Mucosa of stomach (tissue), 1 donor: ENCODE data around the gene PPP1R1C.

ENCODE experiments used
- H3K27me3 ChIP-seq: one replicate; pipeline ENCODE4 v1.7.0; 2013; ENCODE audit warnings: mild to moderate bottlenecking, low read length; ENCODE audit not compliant: control insufficient read depth, insufficient read depth
- H3K36me3 ChIP-seq: one replicate; pipeline ENCODE4 v1.7.0; 2013; ENCODE audit warnings: low read length; ENCODE audit not compliant: control insufficient read depth, insufficient read depth
- H3K4me1 ChIP-seq: one replicate; pipeline ENCODE4 v1.7.0; 2013; ENCODE audit warnings: mild to moderate bottlenecking, low read length; ENCODE audit not compliant: control insufficient read depth, insufficient read depth
- H3K4me3 ChIP-seq: one replicate; pipeline ENCODE4 v1.7.0; 2013; ENCODE audit warnings: low read length
- H3K9ac ChIP-seq: one replicate; pipeline ENCODE4 v1.7.0; 2013; ENCODE audit warnings: mild to moderate bottlenecking, low read length, moderate library complexity
- H3K9me3 ChIP-seq: one replicate; pipeline ENCODE4 v1.7.0; 2013; ENCODE audit warnings: mild to moderate bottlenecking, low read length, moderate library complexity; ENCODE audit not compliant: control insufficient read depth
- donor health status: Pancreatic carcinoma.

Gene PPP1R1C

DNA sequence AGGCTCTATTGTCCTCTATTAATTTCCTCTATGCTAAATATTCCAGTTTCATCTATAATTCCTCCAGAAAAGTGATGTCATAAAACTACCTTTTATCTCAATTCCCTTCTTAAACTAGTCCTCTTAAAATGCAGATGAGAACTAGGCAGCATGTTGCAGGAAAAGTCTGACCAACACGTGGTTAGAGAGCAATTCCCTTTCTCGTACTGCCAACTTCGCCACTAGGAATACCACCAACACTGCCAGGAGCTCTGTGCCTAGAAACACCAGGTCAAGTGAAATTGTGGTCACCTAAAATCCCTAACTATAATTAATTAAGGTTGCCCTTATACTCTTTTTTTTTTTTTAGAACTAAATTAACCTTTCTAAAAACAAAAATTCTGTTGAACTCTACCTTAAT is 127.7 kb downstream of the PPP1R1C start:
- no peaks in the 10 kb centered on the region for H3K36me3 ChIP-seq
- no peaks in the 10 kb centered on the region for H3K27me3 ChIP-seq
- no peaks in the 10 kb centered on the region for H3K4me1 ChIP-seq
- H3K4me3 ChIP-seq: no peak overlapping the region
- H3K9ac ChIP-seq: no peak overlapping the region
- H3K9me3 ChIP-seq: no peaks in the 10 kb centered on the region

DNA sequence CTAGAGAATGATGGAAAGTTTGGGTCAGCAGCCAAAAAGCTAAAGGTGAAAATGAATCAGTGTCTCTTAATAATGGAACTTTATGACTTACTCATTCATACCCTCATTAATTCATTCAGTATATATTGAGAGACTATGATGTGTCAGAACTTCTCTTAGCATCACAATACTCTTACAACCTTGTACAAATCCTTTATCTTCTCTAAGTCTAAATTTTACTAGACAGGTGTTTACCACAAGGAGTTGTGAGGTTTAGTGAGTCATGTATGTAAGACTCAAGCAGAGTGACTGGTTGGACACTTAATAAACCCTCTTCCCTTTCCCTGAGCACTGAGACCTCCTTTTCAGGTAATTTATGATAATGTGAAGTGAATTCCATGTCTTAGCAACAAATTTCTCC is 129.6 kb downstream of the PPP1R1C start:
- Histone ChIP-seq H3K27me3 (no peaks in the 10 kb centered on the region), H3K36me3 (no peaks in the 10 kb centered on the region), H3K9ac (no peak overlapping the region), H3K4me3 (no peak overlapping the region), H3K9me3 (no peaks in the 10 kb centered on the region), H3K4me1 (no peaks in the 10 kb centered on the region)

DNA sequence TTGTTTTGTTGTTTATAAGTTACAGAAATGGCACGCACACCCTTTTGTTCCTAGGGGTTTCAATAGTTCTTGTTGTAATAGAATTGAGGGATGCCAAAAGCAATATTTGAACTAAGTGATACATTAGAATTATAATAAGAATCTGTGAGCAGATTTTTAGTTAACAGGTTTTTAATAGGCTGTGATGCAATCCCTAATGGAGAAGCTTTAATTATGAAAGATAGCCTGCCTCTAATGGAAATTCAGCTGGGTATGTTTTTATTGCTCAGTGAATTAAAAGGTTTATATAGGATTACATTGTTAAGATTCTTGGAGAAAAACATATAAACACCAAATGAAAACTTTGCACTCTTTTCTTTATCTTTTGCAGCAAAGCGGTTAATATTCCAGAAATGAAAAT is 131.1 kb downstream of the PPP1R1C start:
- Histone ChIP-seq H3K4me1 (no peaks in the 10 kb centered on the region), H3K27me3 (no peaks in the 10 kb centered on the region), H3K9ac (no peak overlapping the region), H3K4me3 (no peak overlapping the region), H3K36me3 (no peaks in the 10 kb centered on the region), H3K9me3 (no peaks in the 10 kb centered on the region)

DNA sequence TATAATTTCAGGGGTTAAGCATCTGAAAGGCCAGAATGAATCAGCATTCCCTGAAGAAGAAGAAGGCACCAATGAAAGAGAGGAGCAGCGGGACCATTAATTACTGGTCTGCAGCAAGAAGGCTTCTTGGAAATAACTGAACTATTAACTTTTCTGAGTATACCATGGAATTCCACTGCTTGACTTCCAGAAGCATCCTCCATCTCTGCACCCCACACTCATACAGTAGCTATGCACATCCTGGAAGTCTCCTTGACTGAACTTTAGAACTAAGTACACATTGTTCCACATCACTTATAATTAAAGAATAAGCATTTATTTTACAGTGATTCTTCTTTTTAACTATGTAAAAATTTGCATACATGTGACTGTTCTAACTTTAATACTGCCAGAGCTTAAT is 131.5 kb downstream of the PPP1R1C start:
- Histone ChIP-seq H3K4me3 (no peak overlapping the region), H3K9ac (no peak overlapping the region), H3K36me3 (no peaks in the 10 kb centered on the region), H3K9me3 (no peaks in the 10 kb centered on the region), H3K4me1 (no peaks in the 10 kb centered on the region), H3K27me3 (no peaks in the 10 kb centered on the region)

GRCh38 chr2:182128821-182129707 is 143.4 kb downstream of the PPP1R1C start:
- Histone ChIP-seq H3K9ac (no peak overlapping the region), H3K36me3 (no peaks in the 10 kb centered on the region), H3K4me1 (no peaks in the 10 kb centered on the region), H3K9me3 (no peaks in the 10 kb centered on the region), H3K27me3 (no peaks in the 10 kb centered on the region), H3K4me3 (no peak overlapping the region)

DNA sequence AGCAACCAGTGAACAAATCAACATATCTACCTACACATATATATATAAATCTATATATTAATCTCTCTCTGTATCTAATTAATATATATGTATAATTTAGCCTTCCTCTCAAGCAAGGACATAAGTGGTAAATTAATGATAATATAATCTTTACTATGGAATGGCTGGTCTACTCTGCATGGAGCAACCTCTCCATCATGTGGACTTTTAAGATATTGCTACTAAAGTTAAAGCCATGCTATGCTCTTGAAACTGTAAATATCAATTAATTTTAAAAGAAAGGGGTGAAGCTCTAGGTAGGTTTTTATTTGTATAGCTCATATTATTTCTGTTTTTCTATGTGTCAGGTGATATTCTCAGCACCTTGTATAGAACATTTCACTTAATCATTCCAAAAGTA is 147.0 kb downstream of the PPP1R1C start:
- H3K4me3 ChIP-seq: no peak overlapping the region
- H3K9ac ChIP-seq: no peak overlapping the region
- no peaks in the 10 kb centered on the region for H3K9me3 ChIP-seq
- H3K36me3 ChIP-seq: no peaks in the 10 kb centered on the region
- H3K27me3 ChIP-seq: no peaks in the 10 kb centered on the region
- no peaks in the 10 kb centered on the region for H3K4me1 ChIP-seq

- no peak overlapping the region for H3K4me3 ChIP-seq
- no peaks in the 10 kb centered on the region for H3K36me3 ChIP-seq
- H3K4me1 ChIP-seq: no peaks in the 10 kb centered on the region
- H3K9me3 ChIP-seq: no peaks in the 10 kb centered on the region
- H3K27me3 ChIP-seq: no peaks in the 10 kb centered on the region
- no peak overlapping the region for H3K9ac ChIP-seq
Measured at GRCh38 chr2:182133195-182133891, 147.7 kb downstream of the PPP1R1C start.

DNA sequence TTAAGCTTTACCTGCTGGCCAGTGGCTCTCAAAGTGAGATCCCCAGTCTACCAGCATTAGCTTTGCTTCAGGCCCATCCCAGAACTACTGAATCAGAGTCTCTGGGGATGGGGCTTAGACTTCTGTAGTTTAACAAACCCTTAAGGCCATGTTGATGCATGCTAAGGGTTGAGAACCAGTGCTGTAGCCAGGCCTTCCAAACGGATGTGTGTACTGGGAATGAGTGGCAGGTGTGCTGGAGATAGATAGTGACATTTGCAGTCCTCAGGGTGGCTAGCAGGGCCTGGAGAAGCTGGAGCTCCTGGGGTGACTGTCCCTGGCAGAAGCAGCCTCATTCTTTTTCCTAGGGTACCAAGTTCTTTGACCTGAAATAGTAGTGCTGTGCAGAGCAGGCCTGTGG is 148.5 kb downstream of the PPP1R1C start:
- no peaks in the 10 kb centered on the region for H3K9me3 ChIP-seq
- no peaks in the 10 kb centered on the region for H3K4me1 ChIP-seq
- no peaks in the 10 kb centered on the region for H3K36me3 ChIP-seq
- no peak overlapping the region for H3K9ac ChIP-seq
- no peaks in the 10 kb centered on the region for H3K27me3 ChIP-seq
- no peak overlapping the region for H3K4me3 ChIP-seq

DNA sequence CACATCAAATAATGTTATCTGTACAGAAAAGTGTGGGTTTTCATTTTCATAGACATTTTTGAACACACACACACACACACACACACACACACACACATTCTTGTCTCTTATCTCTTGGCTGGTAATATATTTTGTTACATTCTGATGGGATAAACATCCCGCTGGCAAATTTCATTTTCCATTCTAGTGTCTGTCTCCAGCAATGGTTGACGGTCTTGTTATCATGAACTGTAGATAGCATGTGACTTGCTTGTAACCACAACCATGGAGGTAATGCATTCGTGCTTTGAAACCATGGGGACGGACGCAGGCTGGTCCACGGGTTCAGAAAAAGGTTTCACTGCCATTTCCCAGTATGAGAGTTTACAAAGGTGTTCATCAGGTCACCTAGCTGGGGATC is 156.4 kb downstream of the PPP1R1C start:
- no peaks in the 10 kb centered on the region for H3K4me1 ChIP-seq
- H3K4me3 ChIP-seq: no peak overlapping the region
- no peaks in the 10 kb centered on the region for H3K27me3 ChIP-seq
- H3K36me3 ChIP-seq: no peaks in the 10 kb centered on the region
- H3K9ac ChIP-seq: no peak overlapping the region
- H3K9me3 ChIP-seq: no peaks in the 10 kb centered on the region

GRCh38 chr2:182144041-182144775 is 158.6 kb downstream of the PPP1R1C start:
- Histone ChIP-seq H3K9me3 (no peaks in the 10 kb centered on the region), H3K4me1 (no peaks in the 10 kb centered on the region), H3K36me3 (no peaks in the 10 kb centered on the region), H3K4me3 (no peak overlapping the region), H3K9ac (no peak overlapping the region), H3K27me3 (no peaks in the 10 kb centered on the region)

- H3K4me3 ChIP-seq: no peak overlapping the region
- H3K27me3 ChIP-seq: no peaks in the 10 kb centered on the region
- H3K4me1 ChIP-seq: no peaks in the 10 kb centered on the region
- no peaks in the 10 kb centered on the region for H3K36me3 ChIP-seq
- no peak overlapping the region for H3K9ac ChIP-seq
- no peaks in the 10 kb centered on the region for H3K9me3 ChIP-seq
Measured at GRCh38 chr2:182144776-182145165, 159.1 kb downstream of the PPP1R1C start.

DNA sequence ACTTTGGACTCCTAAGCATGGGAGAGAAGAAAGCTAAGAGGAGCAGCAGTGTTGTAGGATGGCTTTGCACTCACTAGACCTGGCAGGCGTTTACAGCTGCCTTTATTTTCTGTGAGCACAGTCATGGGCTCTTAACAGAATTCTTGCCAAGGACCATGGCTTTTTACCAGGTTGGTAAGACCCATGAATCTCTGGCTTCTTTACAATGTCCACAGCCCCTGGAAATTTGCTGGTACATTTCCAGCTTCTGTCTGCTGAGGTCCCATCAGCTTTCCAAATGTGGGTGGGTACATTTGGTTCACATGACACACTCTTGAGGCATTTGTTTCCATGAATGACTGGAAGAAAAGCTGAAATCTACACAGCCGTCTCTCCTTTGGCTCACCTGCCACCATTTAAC is 162.7 kb downstream of the PPP1R1C start:
- Histone ChIP-seq H3K4me3 (no peak overlapping the region), H3K9me3 (no peaks in the 10 kb centered on the region), H3K4me1 (no peaks in the 10 kb centered on the region), H3K27me3 (no peaks in the 10 kb centered on the region), H3K9ac (no peak overlapping the region), H3K36me3 (no peaks in the 10 kb centered on the region)
